Activated B cell treated with CpG ODN at 0.5 μM for 24 hours (primary cell): ENCODE data around the gene CCDC12. TPM values are rescaled to one million over a fixed set of nuclear protein-coding genes. Genes with fewer than 3 reads are reported as not detected.

ENCODE experiments used
- total RNA-seq: library from RNA; stranded (reverse); gene quantifications from 2 replicates; pipeline ENCODE4 v1.2.3, GENCODE V29; 2022

CCDC12 gene
- total RNA-seq, 1 donor from 2014 or later, result 98.4 TPM

Other genes with a start within 250 kb of the CCDC12 start
- not detected in 2 replicates for gene MYL3, start 113.3 kb downstream of the CCDC12 start, total RNA-seq
- gene PTH1R, start 99.0 kb downstream of the CCDC12 start, total RNA-seq, result not detected in 2 replicates
- gene NBEAL2, start 2.9 kb upstream of the CCDC12 start, total RNA-seq, result 79.8 and 98.6 TPM in 2 replicates
- gene SETD2, start 187.4 kb upstream of the CCDC12 start, total RNA-seq, result 56.9 and 65.7 TPM in 2 replicates